ENCODE measurements around the gene NSD2. TPM values are rescaled to one million over a fixed set of nuclear protein-coding genes. Genes with fewer than 3 reads are reported as not detected.
A peak's percentile ranks its signal among the peaks of the same experiment; 100 is the strongest.

The NSD2 gene
- total RNA-seq, 2 donors from 2014 or later, result 153 to 208 TPM

DNA sequence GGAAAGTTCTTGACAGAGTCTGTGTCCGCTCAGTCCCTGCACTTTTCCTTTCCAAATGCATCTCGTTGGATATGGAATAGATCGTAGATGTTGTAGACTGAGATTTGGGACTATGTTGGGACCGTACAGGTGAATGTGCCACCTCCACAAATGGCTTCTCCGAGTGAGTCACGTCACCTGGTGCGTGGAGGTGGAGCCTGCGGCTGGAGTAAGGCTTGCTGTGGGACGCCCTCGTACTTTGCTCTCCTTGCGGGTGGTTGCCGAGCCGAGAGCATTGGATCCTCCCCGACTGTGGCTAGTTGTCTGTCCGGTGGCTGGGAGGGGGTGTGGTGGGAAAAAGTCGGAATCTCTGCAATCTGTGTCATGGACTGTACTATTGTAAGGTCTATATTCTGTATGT, 77.0 kb downstream of the NSD2 start:
- Histone ChIP-seq H3K4me1 (ENCODE audit: control insufficient read depth, insufficient read depth, low read length) (no peaks in the 10 kb centered on the region), H3K4me3 (ENCODE audit: low read length) (no peak overlapping the region), H3K27ac (ENCODE audit: low read depth, low read length) (no peak overlapping the region), H3K27me3 (ENCODE audit: control insufficient read depth, insufficient read depth, low read length, poor library complexity, severe bottlenecking) (no peaks in the 10 kb centered on the region), H3K9me3 (ENCODE audit: control insufficient read depth, low read length) (no peaks in the 10 kb centered on the region), H3K36me3 (ENCODE audit: control insufficient read depth, insufficient read depth, low read length) (peaks cover 79% of the 10 kb centered on the region), H3K9ac (ENCODE audit: extremely low read depth, low read length, poor library complexity, severe bottlenecking) (no peak overlapping the region)
- H3K4me1 Mint-ChIP-seq, result no peaks in the 10 kb centered on the region
- no peak overlapping the region for H3K4me3 Mint-ChIP-seq
- no peak for DNase-seq
- H3K36me3 Mint-ChIP-seq (ENCODE audit: low read depth), result peaks cover 58% of the 10 kb centered on the region
- WGBS, 2 experiments (ENCODE audit: insufficient coverage in 1 of 2, insufficient read length in 1 of 2), result 97 to 98% methylated on average over 13 to 16 of the region's 16 CpGs
- peak overlapping the region; percentile 4 for H3K27ac Mint-ChIP-seq
- H3K9me3 Mint-ChIP-seq, result no peaks in the 10 kb centered on the region
- TF ChIP-seq, protein P1, sequence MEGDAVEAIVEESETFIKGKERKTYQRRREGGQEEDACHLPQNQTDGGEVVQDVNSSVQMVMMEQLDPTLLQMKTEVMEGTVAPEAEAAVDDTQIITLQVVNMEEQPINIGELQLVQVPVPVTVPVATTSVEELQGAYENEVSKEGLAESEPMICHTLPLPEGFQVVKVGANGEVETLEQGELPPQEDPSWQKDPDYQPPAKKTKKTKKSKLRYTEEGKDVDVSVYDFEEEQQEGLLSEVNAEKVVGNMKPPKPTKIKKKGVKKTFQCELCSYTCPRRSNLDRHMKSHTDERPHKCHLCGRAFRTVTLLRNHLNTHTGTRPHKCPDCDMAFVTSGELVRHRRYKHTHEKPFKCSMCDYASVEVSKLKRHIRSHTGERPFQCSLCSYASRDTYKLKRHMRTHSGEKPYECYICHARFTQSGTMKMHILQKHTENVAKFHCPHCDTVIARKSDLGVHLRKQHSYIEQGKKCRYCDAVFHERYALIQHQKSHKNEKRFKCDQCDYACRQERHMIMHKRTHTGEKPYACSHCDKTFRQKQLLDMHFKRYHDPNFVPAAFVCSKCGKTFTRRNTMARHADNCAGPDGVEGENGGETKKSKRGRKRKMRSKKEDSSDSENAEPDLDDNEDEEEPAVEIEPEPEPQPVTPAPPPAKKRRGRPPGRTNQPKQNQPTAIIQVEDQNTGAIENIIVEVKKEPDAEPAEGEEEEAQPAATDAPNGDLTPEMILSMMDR (conservative IDR thresholded peaks at IDR 0.05), result no peak
- H3K27me3 Mint-ChIP-seq (ENCODE audit: insufficient read depth), result no peaks in the 10 kb centered on the region

DNA sequence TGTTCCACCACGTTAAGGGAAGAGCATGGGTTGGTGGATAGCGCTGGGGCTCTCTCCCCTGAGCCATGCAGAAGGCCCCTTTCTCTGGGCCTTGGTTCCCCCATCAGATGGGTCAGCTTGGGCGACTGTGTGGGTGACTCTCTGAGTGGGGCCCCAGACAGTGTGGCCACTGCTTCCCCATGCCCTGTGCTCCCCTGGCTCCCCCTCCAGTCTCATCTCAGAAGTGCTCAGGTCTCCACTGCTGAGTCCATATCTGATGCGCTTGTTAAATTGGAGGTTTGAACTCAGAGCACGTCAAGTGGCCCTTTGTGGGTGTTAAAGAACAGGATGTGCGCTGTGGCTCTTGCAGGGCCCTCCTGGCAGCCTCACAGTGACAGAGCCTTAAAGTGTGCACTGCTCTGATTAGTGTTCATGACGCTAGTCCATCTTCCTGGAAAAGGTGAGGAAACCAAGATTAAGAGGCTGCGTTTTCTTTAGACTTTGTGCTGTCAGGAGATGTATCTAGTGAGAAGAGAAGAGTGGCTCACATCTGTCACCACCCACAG, 77.8 kb downstream of the NSD2 start:
- H3K36me3 ChIP-seq (ENCODE audit: control insufficient read depth, insufficient read depth, low read length), result peaks cover 78% of the 10 kb centered on the region
- H3K9me3 ChIP-seq (ENCODE audit: control insufficient read depth, low read length), result no peaks in the 10 kb centered on the region
- TF ChIP-seq, protein P1 (conservative IDR thresholded peaks at IDR 0.05), result no peak
- Mint-ChIP-seq H3K4me3 (no peak overlapping the region), H3K4me1 (no peaks in the 10 kb centered on the region), H3K27me3 (ENCODE audit: insufficient read depth) (no peaks in the 10 kb centered on the region), H3K9me3 (no peaks in the 10 kb centered on the region), H3K27ac (peak overlapping the region; percentile 4), H3K36me3 (ENCODE audit: low read depth) (peaks cover 56% of the 10 kb centered on the region)
- no peak overlapping the region for H3K9ac ChIP-seq (ENCODE audit: extremely low read depth, low read length, poor library complexity, severe bottlenecking)
- no peak overlapping the region for H3K27ac ChIP-seq (ENCODE audit: low read depth, low read length)
- no peaks in the 10 kb centered on the region for H3K4me1 ChIP-seq (ENCODE audit: control insufficient read depth, insufficient read depth, low read length)
- DNase-seq, result no peak
- 92 to 97% methylated on average over 6 to 8 of the region's 8 CpGs for WGBS, 2 experiments (ENCODE audit: insufficient coverage in 1 of 2, insufficient read length in 1 of 2)
- H3K27me3 ChIP-seq (ENCODE audit: control insufficient read depth, insufficient read depth, low read length, poor library complexity, severe bottlenecking), result no peaks in the 10 kb centered on the region
- no peak overlapping the region for H3K4me3 ChIP-seq (ENCODE audit: low read length)

DNA sequence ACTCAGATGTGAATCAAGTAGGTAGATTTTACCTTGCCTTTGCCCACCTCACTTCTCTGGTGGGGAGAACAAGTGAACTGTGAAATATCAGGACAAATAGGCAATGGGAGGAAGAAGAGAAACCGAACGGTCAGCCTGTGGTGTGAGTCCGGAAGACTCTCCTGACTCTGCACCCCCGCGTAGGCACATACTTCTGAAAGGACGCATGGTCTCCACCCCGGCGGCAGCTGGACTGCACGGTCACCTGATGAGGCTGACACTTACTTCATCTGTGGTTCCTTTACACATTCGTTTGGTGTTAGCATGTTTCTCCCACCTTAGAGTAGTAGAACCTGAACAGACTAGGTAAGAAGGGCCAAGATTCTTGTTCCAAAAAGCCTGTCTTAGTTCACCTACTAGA, 79.2 kb downstream of the NSD2 start:
- Histone ChIP-seq H3K4me3 (ENCODE audit: low read length) (no peak overlapping the region), H3K27me3 (ENCODE audit: control insufficient read depth, insufficient read depth, low read length, poor library complexity, severe bottlenecking) (no peaks in the 10 kb centered on the region), H3K9me3 (ENCODE audit: control insufficient read depth, low read length) (no peaks in the 10 kb centered on the region), H3K36me3 (ENCODE audit: control insufficient read depth, insufficient read depth, low read length) (peaks cover 77% of the 10 kb centered on the region), H3K4me1 (ENCODE audit: control insufficient read depth, insufficient read depth, low read length) (no peaks in the 10 kb centered on the region), H3K27ac (ENCODE audit: low read depth, low read length) (no peak overlapping the region), H3K9ac (ENCODE audit: extremely low read depth, low read length, poor library complexity, severe bottlenecking) (no peak overlapping the region)
- H3K36me3 Mint-ChIP-seq (ENCODE audit: low read depth), result peaks cover 67% of the 10 kb centered on the region
- H3K9me3 Mint-ChIP-seq, result no peaks in the 10 kb centered on the region
- no peak for DNase-seq
- no peak overlapping the region for H3K4me3 Mint-ChIP-seq
- 90 to 96% methylated on average over 7 to 10 of the region's 10 CpGs for WGBS, 2 experiments (ENCODE audit: insufficient coverage in 1 of 2, insufficient read length in 1 of 2)
- TF ChIP-seq, protein P1 (conservative IDR thresholded peaks at IDR 0.05), result no peak
- no peak overlapping the region for H3K27ac Mint-ChIP-seq
- H3K27me3 Mint-ChIP-seq (ENCODE audit: insufficient read depth), result no peaks in the 10 kb centered on the region
- no peaks in the 10 kb centered on the region for H3K4me1 Mint-ChIP-seq
